Measurements from ENCODE around the gene CCR2. TPM values are rescaled to one million over a fixed set of nuclear protein-coding genes. Genes with fewer than 3 reads are reported as not detected.

The CCR2 gene
- total and polyA plus RNA-seq, 4 donors = 0.18 to 6.2 (median 2.8) TPM; not detected in 1

- H3K4me3 ChIP-seq (ENCODE audit: low read length in 2 of 2) = no peak overlapping the region
- no peaks in the 10 kb centered on the region for H3K9me3 ChIP-seq (ENCODE audit: control insufficient read depth, low read length)
- H3K27ac ChIP-seq (ENCODE audit: low read depth in 1 of 2, low read length in 2 of 2) = no peak overlapping the region
- no peaks in the 10 kb centered on the region for H3K36me3 ChIP-seq (ENCODE audit: control insufficient read depth in 1 of 2, insufficient read depth in 2 of 2, low read length in 1 of 2)
- H3K4me1 ChIP-seq (ENCODE audit: control insufficient read depth in 1 of 2, insufficient read depth in 2 of 2, low read length in 2 of 2) = no peaks in the 10 kb centered on the region
- WGBS, 2 donors = 35 to 36% methylated on average over 9 of the region's 9 CpGs
- intact Hi-C loops (cut with DNase I) = no loop called here
- no peaks in the 10 kb centered on the region for H3K27me3 ChIP-seq (ENCODE audit: control insufficient read depth in 1 of 2, insufficient read depth in 2 of 2, low read length in 1 of 2)
- DNase-seq = no peak
- no peak for ATAC-seq (ENCODE audit: low FRiP score)
Observed at GRCh38 chr3:46409739-46410489, 56.0 kb downstream of the CCR2 start.

Other genes starting within 250 kb of the CCR2 start
- gene CCR1, start 145.8 kb upstream of the CCR2 start, total RNA-seq = 10 to 100 TPM; 13.9 to 21.5 TPM
- gene CCR1, start 145.8 kb upstream of the CCR2 start, polyA plus RNA-seq = 1 to 10 TPM; 1.2 to 5.1 TPM
- under 1 TPM in 1 of 2 donors, not detected in 1; 0.29 TPM for gene CCR3, start 111.7 kb upstream of the CCR2 start, total RNA-seq
- gene CCR3, start 111.7 kb upstream of the CCR2 start, polyA plus RNA-seq = not detected
- 1 to 10 TPM; 4.1 to 5.7 TPM for gene CCR5, start 16.8 kb downstream of the CCR2 start, total RNA-seq
- 1 to 10 TPM in 1 of 2 donors, under 1 TPM in 1; 0.05 to 2.1 TPM for gene CCR5, start 16.8 kb downstream of the CCR2 start, polyA plus RNA-seq
- gene CCRL2, start 53.1 kb downstream of the CCR2 start, total RNA-seq = 1 to 10 TPM; 3.1 to 5.1 TPM
- 1 to 10 TPM in 1 of 2 donors, under 1 TPM in 1; 0.59 to 1.8 TPM for gene CCRL2, start 53.1 kb downstream of the CCR2 start, polyA plus RNA-seq
- gene LTF, start 110.8 kb downstream of the CCR2 start, total RNA-seq = 1 to 10 TPM; 3.2 to 5.5 TPM
- gene LTF, start 110.8 kb downstream of the CCR2 start, polyA plus RNA-seq = under 1 TPM; 0.13 to 0.59 TPM
- gene RTP3, start 143.9 kb downstream of the CCR2 start, total RNA-seq = not detected
- gene RTP3, start 143.9 kb downstream of the CCR2 start, polyA plus RNA-seq = not detected
- 1 to 10 TPM in 1 of 2 donors, under 1 TPM in 1; 0.78 to 8.8 TPM for gene LRRC2, start 212.2 kb downstream of the CCR2 start, total RNA-seq
- under 1 TPM; 0.03 to 0.13 TPM for gene LRRC2, start 212.2 kb downstream of the CCR2 start, polyA plus RNA-seq

Data from aorta (tissue), 5 donors.